K562 (cell line): ENCODE data around the gene LIN28A. TPM values are rescaled to one million over a fixed set of nuclear protein-coding genes. Genes with fewer than 3 reads are reported as not detected.
A peak's percentile ranks its signal among the peaks of the same experiment; 100 is the strongest.

Experiments
- JUND ChIP-seq, 2 experiments: IDR thresholded peaks; 2 replicates in 1 of 2; 3 replicates in 1 of 2; pipeline ENCODE4 v1.6.1; 2011; ENCODE audit warnings: borderline replicate concordance in 2 of 2, low read depth in 2 of 2, low read length in 2 of 2, improper control_type of control experiment in 1 of 2, missing biosample characterization in 1 of 2, missing genetic modification characterization in 1 of 2, missing genetic modification reagents in 1 of 2
- KDM1A ChIP-seq, 2 experiments: fragments of 450-650 bp; IDR thresholded peaks; 2 replicates each; pipeline ENCODE4 v1.6.1; 2016; ENCODE audit warnings: mild to moderate bottlenecking in 2 of 2
- LEF1 ChIP-seq: fragments of 450-650 bp; IDR thresholded peaks from 2 replicates; pipeline ENCODE4 v1.6.1; 2016; ENCODE audit warnings: mild to moderate bottlenecking
- MAFG ChIP-seq: fragments of 450-650 bp; conservative IDR thresholded peaks from 2 replicates; pipeline ENCODE4 v1.6.1; 2016; ENCODE audit warnings: missing genetic modification characterization, missing compliant biosample characterization
- MIER1 ChIP-seq: fragments of 450-650 bp; IDR thresholded peaks from 2 replicates; pipeline ENCODE4 v1.6.1; 2016; ENCODE audit warnings: antibody characterized with exemption, mild to moderate bottlenecking, low read depth
- NEUROD1 ChIP-seq: fragments of 150-350 bp; IDR thresholded peaks from 2 replicates; pipeline ENCODE4 v1.6.1; 2014; ENCODE audit warnings: borderline replicate concordance, low read length, low read depth; ENCODE audit not compliant: partially characterized antibody
- PHF21A ChIP-seq: fragments of 450-650 bp; IDR thresholded peaks from 2 replicates; pipeline ENCODE4 v1.6.1; 2017; ENCODE audit warnings: low read depth, borderline replicate concordance
- RBM15 ChIP-seq: fragments of 200-400 bp; formaldehyde crosslinking; IDR thresholded peaks from 2 replicates; pipeline ENCODE4 v1.6.1; 2018; ENCODE audit warnings: mild to moderate bottlenecking, low read length, moderate library complexity; ENCODE audit not compliant: insufficient read depth
- RCOR1 ChIP-seq, 2 experiments: IDR thresholded peaks; 2 replicates each; pipeline ENCODE4 v1.6.1; 2012; ENCODE audit warnings: low read depth in 2 of 2, low read length in 2 of 2, borderline replicate concordance in 1 of 2, improper control_type of control experiment in 1 of 2
- TCF3 ChIP-seq: sonication (generic); formaldehyde crosslinking; IDR thresholded peaks from 2 replicates; pipeline ENCODE4 v1.4.0; 2020; ENCODE audit warnings: mild to moderate bottlenecking, missing genetic modification reagents
- ZNF143 ChIP-seq: sonication (generic); formaldehyde crosslinking; IDR thresholded peaks from 2 replicates; pipeline ENCODE4 v1.9.0; 2022; ENCODE audit warnings: mild to moderate bottlenecking, missing genetic modification reagents
- polyA plus RNA-seq, 8 experiments: library from polyadenylated mRNA; depleted of rRNA in 4 of 8; stranded (reverse) in 5 of 8; unstranded in 3 of 8; fragments of >200 nt; fragmentation: Nextera tagmentation in 2 of 8; fragmentation: Illumina TruSeq in 1 of 8; extraction: Ambion mirVana in 2 of 8; extraction: Trizol in 1 of 8; gene quantifications; 2 replicates each; pipeline versions ENCODE4 v1.2.1 to v1.2.3, GENCODE V29; 2011 to 2014; ENCODE audit warnings: inconsistent platforms in 1 of 8, missing spikeins in 1 of 8
- total RNA-seq, 7 experiments: library from RNA; depleted of rRNA in 6 of 7; stranded (reverse); fragments of >200 nt in 6 of 7; fragmentation: Illumina TruSeq in 2 of 7; extraction: Trizol in 2 of 7; gene quantifications; 2 replicates each; pipeline versions ENCODE4 v1.2.1 to v1.2.3, GENCODE V29; 2011 to 2021; ENCODE audit warnings: low replicate concordance in 1 of 7
- TF ChIP-seq, protein P1 (sequence below): fragments of 450-650 bp; IDR thresholded peaks from 2 replicates; pipeline ENCODE4 v1.6.1; 2016; ENCODE audit warnings: mild to moderate bottlenecking, moderate library complexity
- TF ChIP-seq, protein P2 (sequence below), 2 experiments: fragments of 450-650 bp in 1 of 2; IDR thresholded peaks; 2 replicates each; pipeline ENCODE4 v1.6.1; 2011 to 2017; ENCODE audit warnings: low read depth in 2 of 2, antibody characterized with exemption in 1 of 2, borderline replicate concordance in 1 of 2, low read length in 1 of 2, mild to moderate bottlenecking in 1 of 2, mixed read lengths in 1 of 2; ENCODE audit not compliant: control insufficient read depth in 1 of 2

The LIN28A gene
- total and polyA plus RNA-seq, 9 of the 15 experiments (the other 6 are each of a cell fraction or from before 2014, with no cell fraction given), result 0.80 to 5.4 (median 3.9) TPM

DNA sequence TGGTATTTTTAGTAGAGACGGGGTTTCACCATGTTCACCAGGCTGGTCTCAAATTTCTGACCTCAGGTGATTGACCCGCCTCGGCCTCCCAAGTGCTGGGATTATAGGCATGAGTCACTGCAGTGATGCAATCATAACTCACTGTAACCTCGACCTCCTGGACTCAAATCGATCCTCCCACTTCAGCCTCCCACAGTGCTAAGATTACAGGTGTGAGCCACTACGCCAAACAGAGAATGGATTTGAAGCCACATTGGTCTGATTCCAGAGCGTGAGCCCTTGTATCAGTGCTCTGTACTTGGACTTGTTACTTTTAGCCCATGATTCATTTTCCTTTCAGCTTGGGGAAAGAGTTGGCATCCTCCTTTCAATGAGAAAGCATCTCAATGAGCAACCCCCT lies 23.2 kb upstream of the LIN28A start (continued):
- TF ChIP-seq, protein P1, sequence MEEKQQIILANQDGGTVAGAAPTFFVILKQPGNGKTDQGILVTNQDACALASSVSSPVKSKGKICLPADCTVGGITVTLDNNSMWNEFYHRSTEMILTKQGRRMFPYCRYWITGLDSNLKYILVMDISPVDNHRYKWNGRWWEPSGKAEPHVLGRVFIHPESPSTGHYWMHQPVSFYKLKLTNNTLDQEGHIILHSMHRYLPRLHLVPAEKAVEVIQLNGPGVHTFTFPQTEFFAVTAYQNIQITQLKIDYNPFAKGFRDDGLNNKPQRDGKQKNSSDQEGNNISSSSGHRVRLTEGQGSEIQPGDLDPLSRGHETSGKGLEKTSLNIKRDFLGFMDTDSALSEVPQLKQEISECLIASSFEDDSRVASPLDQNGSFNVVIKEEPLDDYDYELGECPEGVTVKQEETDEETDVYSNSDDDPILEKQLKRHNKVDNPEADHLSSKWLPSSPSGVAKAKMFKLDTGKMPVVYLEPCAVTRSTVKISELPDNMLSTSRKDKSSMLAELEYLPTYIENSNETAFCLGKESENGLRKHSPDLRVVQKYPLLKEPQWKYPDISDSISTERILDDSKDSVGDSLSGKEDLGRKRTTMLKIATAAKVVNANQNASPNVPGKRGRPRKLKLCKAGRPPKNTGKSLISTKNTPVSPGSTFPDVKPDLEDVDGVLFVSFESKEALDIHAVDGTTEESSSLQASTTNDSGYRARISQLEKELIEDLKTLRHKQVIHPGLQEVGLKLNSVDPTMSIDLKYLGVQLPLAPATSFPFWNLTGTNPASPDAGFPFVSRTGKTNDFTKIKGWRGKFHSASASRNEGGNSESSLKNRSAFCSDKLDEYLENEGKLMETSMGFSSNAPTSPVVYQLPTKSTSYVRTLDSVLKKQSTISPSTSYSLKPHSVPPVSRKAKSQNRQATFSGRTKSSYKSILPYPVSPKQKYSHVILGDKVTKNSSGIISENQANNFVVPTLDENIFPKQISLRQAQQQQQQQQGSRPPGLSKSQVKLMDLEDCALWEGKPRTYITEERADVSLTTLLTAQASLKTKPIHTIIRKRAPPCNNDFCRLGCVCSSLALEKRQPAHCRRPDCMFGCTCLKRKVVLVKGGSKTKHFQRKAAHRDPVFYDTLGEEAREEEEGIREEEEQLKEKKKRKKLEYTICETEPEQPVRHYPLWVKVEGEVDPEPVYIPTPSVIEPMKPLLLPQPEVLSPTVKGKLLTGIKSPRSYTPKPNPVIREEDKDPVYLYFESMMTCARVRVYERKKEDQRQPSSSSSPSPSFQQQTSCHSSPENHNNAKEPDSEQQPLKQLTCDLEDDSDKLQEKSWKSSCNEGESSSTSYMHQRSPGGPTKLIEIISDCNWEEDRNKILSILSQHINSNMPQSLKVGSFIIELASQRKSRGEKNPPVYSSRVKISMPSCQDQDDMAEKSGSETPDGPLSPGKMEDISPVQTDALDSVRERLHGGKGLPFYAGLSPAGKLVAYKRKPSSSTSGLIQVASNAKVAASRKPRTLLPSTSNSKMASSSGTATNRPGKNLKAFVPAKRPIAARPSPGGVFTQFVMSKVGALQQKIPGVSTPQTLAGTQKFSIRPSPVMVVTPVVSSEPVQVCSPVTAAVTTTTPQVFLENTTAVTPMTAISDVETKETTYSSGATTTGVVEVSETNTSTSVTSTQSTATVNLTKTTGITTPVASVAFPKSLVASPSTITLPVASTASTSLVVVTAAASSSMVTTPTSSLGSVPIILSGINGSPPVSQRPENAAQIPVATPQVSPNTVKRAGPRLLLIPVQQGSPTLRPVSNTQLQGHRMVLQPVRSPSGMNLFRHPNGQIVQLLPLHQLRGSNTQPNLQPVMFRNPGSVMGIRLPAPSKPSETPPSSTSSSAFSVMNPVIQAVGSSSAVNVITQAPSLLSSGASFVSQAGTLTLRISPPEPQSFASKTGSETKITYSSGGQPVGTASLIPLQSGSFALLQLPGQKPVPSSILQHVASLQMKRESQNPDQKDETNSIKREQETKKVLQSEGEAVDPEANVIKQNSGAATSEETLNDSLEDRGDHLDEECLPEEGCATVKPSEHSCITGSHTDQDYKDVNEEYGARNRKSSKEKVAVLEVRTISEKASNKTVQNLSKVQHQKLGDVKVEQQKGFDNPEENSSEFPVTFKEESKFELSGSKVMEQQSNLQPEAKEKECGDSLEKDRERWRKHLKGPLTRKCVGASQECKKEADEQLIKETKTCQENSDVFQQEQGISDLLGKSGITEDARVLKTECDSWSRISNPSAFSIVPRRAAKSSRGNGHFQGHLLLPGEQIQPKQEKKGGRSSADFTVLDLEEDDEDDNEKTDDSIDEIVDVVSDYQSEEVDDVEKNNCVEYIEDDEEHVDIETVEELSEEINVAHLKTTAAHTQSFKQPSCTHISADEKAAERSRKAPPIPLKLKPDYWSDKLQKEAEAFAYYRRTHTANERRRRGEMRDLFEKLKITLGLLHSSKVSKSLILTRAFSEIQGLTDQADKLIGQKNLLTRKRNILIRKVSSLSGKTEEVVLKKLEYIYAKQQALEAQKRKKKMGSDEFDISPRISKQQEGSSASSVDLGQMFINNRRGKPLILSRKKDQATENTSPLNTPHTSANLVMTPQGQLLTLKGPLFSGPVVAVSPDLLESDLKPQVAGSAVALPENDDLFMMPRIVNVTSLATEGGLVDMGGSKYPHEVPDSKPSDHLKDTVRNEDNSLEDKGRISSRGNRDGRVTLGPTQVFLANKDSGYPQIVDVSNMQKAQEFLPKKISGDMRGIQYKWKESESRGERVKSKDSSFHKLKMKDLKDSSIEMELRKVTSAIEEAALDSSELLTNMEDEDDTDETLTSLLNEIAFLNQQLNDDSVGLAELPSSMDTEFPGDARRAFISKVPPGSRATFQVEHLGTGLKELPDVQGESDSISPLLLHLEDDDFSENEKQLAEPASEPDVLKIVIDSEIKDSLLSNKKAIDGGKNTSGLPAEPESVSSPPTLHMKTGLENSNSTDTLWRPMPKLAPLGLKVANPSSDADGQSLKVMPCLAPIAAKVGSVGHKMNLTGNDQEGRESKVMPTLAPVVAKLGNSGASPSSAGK, result peak; percentile 31; the same call in 1 of the 2 replicates
- TF ChIP-seq ZNF143 (CRISPR knock-in tag) (peak; percentile 48; the same call in 1 of the 2 replicates), TCF3 (CRISPR knock-in tag) (peak; percentile 47; the same call in 1 of the 2 replicates), LEF1 (peak; percentile 60; the same call in 1 of the 2 replicates), RBM15 (no peak), MAFG (tag) (0 out of 2 replicates have a peak, but pooled peaks have one; percentile 11), MIER1 (no peak), KDM1A (IDR thresholded peaks at IDR 0.05) (peak; percentile 99), JUND (IDR thresholded peaks at IDR 0.05; ENCODE audit: borderline replicate concordance, low read depth, low read length) (peak; percentile 98), JUND (tag; IDR thresholded peaks at IDR 0.05; ENCODE audit: borderline replicate concordance, low read depth, low read length) (peak; percentile 98), NEUROD1 (peak; percentile 37), RCOR1 (IDR thresholded peaks at IDR 0.05; ENCODE audit: borderline replicate concordance in 1 of 2, low read depth in 2 of 2, low read length in 2 of 2) (peak; percentile 61 to 97; a peak in 3 of 4 replicates), PHF21A (no peak)
- TF ChIP-seq, protein P2, sequence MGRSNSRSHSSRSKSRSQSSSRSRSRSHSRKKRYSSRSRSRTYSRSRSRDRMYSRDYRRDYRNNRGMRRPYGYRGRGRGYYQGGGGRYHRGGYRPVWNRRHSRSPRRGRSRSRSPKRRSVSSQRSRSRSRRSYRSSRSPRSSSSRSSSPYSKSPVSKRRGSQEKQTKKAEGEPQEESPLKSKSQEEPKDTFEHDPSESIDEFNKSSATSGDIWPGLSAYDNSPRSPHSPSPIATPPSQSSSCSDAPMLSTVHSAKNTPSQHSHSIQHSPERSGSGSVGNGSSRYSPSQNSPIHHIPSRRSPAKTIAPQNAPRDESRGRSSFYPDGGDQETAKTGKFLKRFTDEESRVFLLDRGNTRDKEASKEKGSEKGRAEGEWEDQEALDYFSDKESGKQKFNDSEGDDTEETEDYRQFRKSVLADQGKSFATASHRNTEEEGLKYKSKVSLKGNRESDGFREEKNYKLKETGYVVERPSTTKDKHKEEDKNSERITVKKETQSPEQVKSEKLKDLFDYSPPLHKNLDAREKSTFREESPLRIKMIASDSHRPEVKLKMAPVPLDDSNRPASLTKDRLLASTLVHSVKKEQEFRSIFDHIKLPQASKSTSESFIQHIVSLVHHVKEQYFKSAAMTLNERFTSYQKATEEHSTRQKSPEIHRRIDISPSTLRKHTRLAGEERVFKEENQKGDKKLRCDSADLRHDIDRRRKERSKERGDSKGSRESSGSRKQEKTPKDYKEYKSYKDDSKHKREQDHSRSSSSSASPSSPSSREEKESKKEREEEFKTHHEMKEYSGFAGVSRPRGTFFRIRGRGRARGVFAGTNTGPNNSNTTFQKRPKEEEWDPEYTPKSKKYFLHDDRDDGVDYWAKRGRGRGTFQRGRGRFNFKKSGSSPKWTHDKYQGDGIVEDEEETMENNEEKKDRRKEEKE (IDR thresholded peaks at IDR 0.05; ENCODE audit: borderline replicate concordance in 1 of 2, control insufficient read depth in 1 of 2, low read depth in 2 of 2, low read length in 1 of 2), result no peak
